Measurements from ENCODE around the gene MMRN2.
"Not testable (repeated sequence)": the region's sequence is repeated elsewhere in the genome, so short reads cannot be mapped to it uniquely, and the experiment has no call there.

MMRN2 gene

DNA sequence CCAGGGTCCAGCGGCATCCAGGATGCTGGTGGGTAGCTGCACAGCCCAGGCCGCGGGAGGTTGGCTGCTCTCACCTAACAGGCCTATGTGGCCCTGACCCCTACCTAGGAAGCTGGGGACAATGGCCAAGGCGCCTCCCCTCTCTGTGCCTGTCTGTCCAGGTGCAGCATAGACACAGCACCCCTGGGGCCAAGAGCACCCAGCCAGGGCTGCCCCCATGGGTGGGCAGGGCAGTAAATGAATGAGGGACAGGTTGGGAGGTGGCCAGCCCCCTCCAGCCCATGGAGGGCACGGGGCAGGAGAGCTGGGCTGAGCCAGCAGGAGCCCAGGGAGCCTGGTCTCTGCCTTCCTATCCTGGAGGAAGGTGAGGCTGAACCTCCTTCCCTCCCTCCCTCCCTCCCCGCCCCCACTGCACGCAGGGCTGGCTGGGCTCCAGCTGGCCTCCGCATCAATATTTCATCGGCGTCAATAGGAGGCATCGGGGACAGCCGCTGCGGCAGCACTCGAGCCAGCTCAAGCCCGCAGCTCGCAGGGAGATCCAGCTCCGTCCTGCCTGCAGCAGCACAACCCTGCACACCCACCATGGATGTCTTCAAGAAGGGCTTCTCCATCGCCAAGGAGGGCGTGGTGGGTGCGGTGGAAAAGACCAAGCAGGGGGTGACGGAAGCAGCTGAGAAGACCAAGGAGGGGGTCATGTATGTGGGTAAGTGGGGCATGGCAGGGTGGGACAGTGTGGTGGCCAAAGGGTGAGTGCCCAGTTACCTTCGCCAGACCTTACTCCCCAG is 893 bp upstream of the MMRN2 start, which contains the start of gene SNCG:
Gene SNCG, plus strand, starts transcription at position 484 of the 785 bp plus-strand sequence. Its CDS starts 99 bp downstream, at position 583.
- no peak within 1 kb of the TSS for H3K27ac ChIP-seq
- no peak for TF ChIP-seq ZFX (IDR thresholded peaks at IDR 0.05; ENCODE audit: borderline replicate concordance)
- TF ChIP-seq, protein P1, sequence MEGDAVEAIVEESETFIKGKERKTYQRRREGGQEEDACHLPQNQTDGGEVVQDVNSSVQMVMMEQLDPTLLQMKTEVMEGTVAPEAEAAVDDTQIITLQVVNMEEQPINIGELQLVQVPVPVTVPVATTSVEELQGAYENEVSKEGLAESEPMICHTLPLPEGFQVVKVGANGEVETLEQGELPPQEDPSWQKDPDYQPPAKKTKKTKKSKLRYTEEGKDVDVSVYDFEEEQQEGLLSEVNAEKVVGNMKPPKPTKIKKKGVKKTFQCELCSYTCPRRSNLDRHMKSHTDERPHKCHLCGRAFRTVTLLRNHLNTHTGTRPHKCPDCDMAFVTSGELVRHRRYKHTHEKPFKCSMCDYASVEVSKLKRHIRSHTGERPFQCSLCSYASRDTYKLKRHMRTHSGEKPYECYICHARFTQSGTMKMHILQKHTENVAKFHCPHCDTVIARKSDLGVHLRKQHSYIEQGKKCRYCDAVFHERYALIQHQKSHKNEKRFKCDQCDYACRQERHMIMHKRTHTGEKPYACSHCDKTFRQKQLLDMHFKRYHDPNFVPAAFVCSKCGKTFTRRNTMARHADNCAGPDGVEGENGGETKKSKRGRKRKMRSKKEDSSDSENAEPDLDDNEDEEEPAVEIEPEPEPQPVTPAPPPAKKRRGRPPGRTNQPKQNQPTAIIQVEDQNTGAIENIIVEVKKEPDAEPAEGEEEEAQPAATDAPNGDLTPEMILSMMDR (IDR thresholded peaks at IDR 0.05): no peak

DNA sequence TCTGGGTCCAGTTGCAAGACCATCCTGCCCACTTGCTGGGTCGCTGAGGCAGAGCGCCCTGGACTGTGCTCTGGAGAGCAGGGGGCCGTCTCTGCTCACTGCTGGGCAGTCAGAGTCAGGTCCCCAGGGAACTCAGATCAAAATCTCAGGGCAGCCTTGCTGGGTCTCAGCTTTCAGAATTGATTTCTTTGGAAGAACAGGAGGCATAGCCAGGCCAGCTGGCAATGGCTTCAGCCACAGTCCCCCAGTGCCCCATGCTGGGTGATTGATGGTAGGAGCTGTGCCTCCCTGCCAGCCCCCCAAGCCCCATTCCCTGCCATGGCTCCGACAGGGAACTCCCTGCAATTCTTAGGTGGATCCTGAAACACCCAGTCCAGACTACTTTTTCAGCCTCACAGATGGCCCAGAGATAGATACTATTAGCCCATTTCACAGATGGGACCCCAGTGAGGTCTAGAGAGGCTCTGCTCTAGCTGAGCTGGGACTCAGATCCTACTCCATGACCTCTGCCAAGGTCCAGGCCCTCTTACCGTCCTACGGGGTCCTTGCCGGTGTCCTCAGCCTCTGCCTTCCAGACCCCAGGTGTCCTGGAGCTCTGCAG is 467 bp downstream of the MMRN2 start:
- H3K27ac ChIP-seq: no peak overlapping the region
- no peak for TF ChIP-seq ZFX (IDR thresholded peaks at IDR 0.05; ENCODE audit: borderline replicate concordance)
- TF ChIP-seq, protein P1 (IDR thresholded peaks at IDR 0.05): no peak

- no peak overlapping the region for H3K27ac ChIP-seq
- TF ChIP-seq, protein P1 (IDR thresholded peaks at IDR 0.05): no peak
These were observed 1.1 kb downstream of the MMRN2 start for GRCh38 chr10:86956195-86956847.

GRCh38 chr10:86955501-86956194 is 1.8 kb downstream of the MMRN2 start:
- H3K27ac ChIP-seq: no peak overlapping the region
- TF ChIP-seq, protein P1 (IDR thresholded peaks at IDR 0.05): no peak
- TF ChIP-seq ZFX (IDR thresholded peaks at IDR 0.05; ENCODE audit: borderline replicate concordance): no peak

DNA sequence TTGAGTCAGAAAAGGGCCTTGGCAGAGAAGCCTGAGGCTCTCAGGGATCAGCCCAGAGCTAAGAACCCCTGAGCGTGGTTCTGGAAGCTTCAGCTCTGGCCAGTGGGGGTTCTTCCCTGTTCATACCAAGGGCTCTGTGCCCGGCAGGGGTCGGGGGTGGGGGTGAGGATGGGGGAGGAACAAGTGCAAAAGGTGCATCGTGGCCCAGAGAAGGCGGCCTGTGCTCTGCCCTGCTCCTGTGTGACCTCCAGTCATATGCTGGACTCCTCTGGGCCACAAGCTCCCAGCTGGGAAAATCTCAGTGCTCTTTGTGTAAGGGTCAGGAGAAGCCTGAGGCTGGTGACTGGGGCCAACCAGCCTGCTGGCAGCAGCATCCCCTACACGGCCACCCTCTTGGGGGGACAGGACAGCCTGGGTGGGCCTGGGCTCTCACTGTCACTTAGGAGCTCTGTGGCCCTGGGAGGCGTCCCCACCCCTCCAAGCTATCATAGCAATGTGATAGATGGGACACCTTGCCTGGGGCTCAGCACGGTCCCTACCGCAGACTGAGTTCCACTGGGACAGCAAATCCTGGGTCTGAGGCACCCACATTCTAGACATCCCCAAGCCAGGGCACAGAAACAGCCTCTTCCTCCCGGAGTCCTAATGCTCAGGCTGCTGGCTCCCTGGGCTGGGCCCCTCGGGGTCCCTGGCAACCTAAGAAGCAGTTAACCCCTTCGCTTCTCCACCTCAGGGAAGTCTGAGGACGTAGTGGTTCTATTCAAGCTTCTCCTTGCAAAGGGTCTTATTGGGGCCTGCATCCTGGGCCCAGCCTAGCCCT is 2.5 kb downstream of the MMRN2 start:
- TF ChIP-seq ZFX (IDR thresholded peaks at IDR 0.05; ENCODE audit: borderline replicate concordance): no peak
- TF ChIP-seq, protein P1 (IDR thresholded peaks at IDR 0.05): no peak
- no peak overlapping the region for H3K27ac ChIP-seq

GRCh38 chr10:86953747-86954680 is 3.4 kb downstream of the MMRN2 start:
- TF ChIP-seq ZFX (IDR thresholded peaks at IDR 0.05; ENCODE audit: borderline replicate concordance): no peak
- TF ChIP-seq, protein P1 (IDR thresholded peaks at IDR 0.05): no peak
- H3K27ac ChIP-seq: no peak overlapping the region

DNA sequence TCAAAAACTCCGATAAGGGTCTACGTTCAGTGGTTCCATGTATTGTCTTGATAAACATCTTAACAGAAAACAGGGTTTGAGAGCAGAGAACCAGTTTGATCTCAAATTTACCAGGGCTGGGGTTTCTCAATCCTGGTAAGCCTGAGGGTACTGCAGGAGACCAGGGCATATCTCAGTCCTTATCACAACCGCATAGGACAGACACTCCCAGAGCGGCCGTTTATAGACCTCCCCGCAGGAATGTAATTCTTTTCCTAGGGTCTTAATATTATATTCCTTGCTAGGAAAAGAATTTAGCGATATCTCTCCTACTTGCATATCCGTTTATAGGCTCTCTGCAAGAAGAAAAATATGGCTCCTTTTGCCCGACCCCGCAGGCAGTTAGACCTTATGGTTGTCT is 4.7 kb downstream of the MMRN2 start:
- not testable (repeated sequence) for H3K27ac ChIP-seq
